HCT116 (cell line): ENCODE measurements around the gene SMYD3. TPM values are rescaled to one million over a fixed set of nuclear protein-coding genes. Genes with fewer than 3 reads are reported as not detected.

Experiments used
- ATAC-seq: fragments of 200-7000 bp; cut with Tn5 transposase; 2 replicates; pipeline ENCODE4 v1.9.1; 2020; ENCODE audit warnings: mild to moderate bottlenecking, moderate library complexity
- BruUV-seq: library from RNA; stranded (reverse); fragments of 400-500 nt; replicated peaks from 2 replicates; lab custom pipeline; 2021; lab: Mats Ljungman, UMichigan
- CTCF ChIA-PET: fragments of 300-600 bp; sonication (Branson Sonifier 250); formaldehyde crosslinking; loops from one replicate; lab custom pipeline; 2021; ENCODE audit warnings: antibody characterized with exemption; lab: Charles Lee
- POLR2A ChIA-PET: fragments of 300-600, 350-600 bp; sonication (Branson Sonifier 250); formaldehyde crosslinking; loops from one replicate; lab custom pipeline; 2021; ENCODE audit warnings: antibody characterized with exemption; lab: Charles Lee
- RAD21 ChIA-PET, 2 experiments: fragments of 300-600 bp; sonication (Branson Sonifier 250); formaldehyde crosslinking; loops; one replicate each; lab custom pipeline; 2023; ENCODE audit warnings: low total read pairs in 2 of 2; ENCODE audit not compliant: uncharacterized antibody in 2 of 2, unreplicated experiment in 2 of 2, low non-redundant PET in 1 of 2; lab: Charles Lee
- DNase-seq: peaks from one replicate; pipeline ENCODE4 v3.0.0-alpha.2; 2010; ENCODE audit warnings: low read depth, low spot score
- H2AFZ ChIP-seq: fragments of 200-600 bp; shearing (Covaris generic), sonication (generic); 2 replicates; pipeline ENCODE4 v1.6.1; 2017; ENCODE audit warnings: low read depth, mixed run types, mixed read lengths, antibody characterized with exemption, low read length; ENCODE audit not compliant: poor library complexity, severe bottlenecking
- H3K27ac ChIP-seq: 2 replicates; pipeline ENCODE4 v1.5.1; 2012; ENCODE audit warnings: low read depth, low read length
- H3K27me3 ChIP-seq: fragments of 200-600 bp; sonication (generic); 2 replicates; pipeline ENCODE4 v1.6.1; 2016; ENCODE audit warnings: mixed run types, low read length, mixed read lengths; ENCODE audit not compliant: insufficient read depth
- H3K36me3 ChIP-seq, 2 experiments: fragments of 200-500 bp in 1 of 2; fragments of 200-600 bp in 1 of 2; sonication (Bioruptor generic) in 1 of 2; sonication (generic) in 1 of 2; 2 replicates each; pipeline versions ENCODE4 v1.5.1 to v1.6.1; 2014 to 2016; ENCODE audit warnings: low read length in 2 of 2, inconsistent platforms in 1 of 2, mixed read lengths in 1 of 2, mixed run types in 1 of 2; ENCODE audit not compliant: insufficient read depth in 2 of 2, control insufficient read depth in 1 of 2
- H3K4me1 ChIP-seq, 2 experiments: fragments of 200-600 bp in 1 of 2; sonication (generic) in 1 of 2; 2 replicates each; pipeline versions ENCODE4 v1.5.1 to v1.6.1; 2012 to 2017; ENCODE audit warnings: low read length in 2 of 2, inconsistent platforms in 1 of 2, mild to moderate bottlenecking in 1 of 2, mixed read lengths in 1 of 2, mixed run types in 1 of 2, moderate library complexity in 1 of 2; ENCODE audit not compliant: insufficient read depth in 2 of 2, control insufficient read depth in 1 of 2
- H3K4me2 ChIP-seq: fragments of 200-600 bp; sonication (generic); 2 replicates; pipeline ENCODE4 v1.6.1; 2017; ENCODE audit warnings: mixed run types, low read length, mixed read lengths
- H3K4me3 ChIP-seq, 2 experiments: fragments of 200-600 bp in 1 of 2; sonication (generic) in 1 of 2; replicated peaks in 1 of 2; 2 replicates each; pipeline ENCODE4 v1.5.1; 2011 to 2016; ENCODE audit warnings: low read length in 2 of 2, control low read depth in 1 of 2, low read depth in 1 of 2, mild to moderate bottlenecking in 1 of 2, mixed read lengths in 1 of 2, mixed run types in 1 of 2
- H3K79me2 ChIP-seq: fragments of 200-600 bp; sonication (generic); 2 replicates; pipeline ENCODE4 v1.6.1; 2017; ENCODE audit warnings: mild to moderate bottlenecking, mixed run types, low read length, moderate library complexity, mixed read lengths; ENCODE audit not compliant: insufficient read depth
- H3K9ac ChIP-seq: fragments of 200-600 bp; sonication (generic); 2 replicates; pipeline ENCODE4 v1.6.1; 2016; ENCODE audit warnings: low read length, mixed read lengths
- H3K9me2 ChIP-seq: fragments of 200-600 bp; sonication (generic), shearing (Covaris generic); 2 replicates; pipeline ENCODE4 v1.6.1; 2017; ENCODE audit warnings: mixed run types, mild to moderate bottlenecking, moderate library complexity; ENCODE audit not compliant: insufficient read depth
- H3K9me3 ChIP-seq, 2 experiments: fragments of 200-500 bp in 1 of 2; fragments of 200-600 bp in 1 of 2; sonication (Bioruptor generic) in 1 of 2; sonication (generic) in 1 of 2; 2 replicates each; pipeline ENCODE4 v1.6.1; 2014 to 2017; ENCODE audit warnings: low read length in 2 of 2, mixed read lengths in 2 of 2, inconsistent platforms in 1 of 2, low read depth in 1 of 2, mild to moderate bottlenecking in 1 of 2, mixed run types in 1 of 2, moderate library complexity in 1 of 2; ENCODE audit not compliant: control insufficient read depth in 1 of 2, insufficient read depth in 1 of 2
- H4K20me1 ChIP-seq: fragments of 200-600 bp; sonication (generic), shearing (Covaris generic); 2 replicates; pipeline ENCODE4 v1.6.1; 2017; ENCODE audit warnings: mixed run types, mild to moderate bottlenecking, moderate library complexity; ENCODE audit not compliant: insufficient read depth
- CBX3 ChIP-seq: IDR thresholded peaks from 2 replicates; pipeline ENCODE4 v1.6.1; 2012; ENCODE audit warnings: low read depth
- CTCF ChIP-seq, 3 experiments: fragments of 200-600 bp in 1 of 3; sonication (generic) in 1 of 3; IDR thresholded peaks in 2 of 3; conservative IDR thresholded peaks in 1 of 3; 2 replicates each; pipeline ENCODE4 v1.5.1; 2012 to 2017; ENCODE audit warnings: low read depth in 2 of 3, low read length in 2 of 3, antibody characterized with exemption in 1 of 3, borderline replicate concordance in 1 of 3, control low read depth in 1 of 3, mild to moderate bottlenecking in 1 of 3, mixed read lengths in 1 of 3, mixed run types in 1 of 3, moderate library complexity in 1 of 3; ENCODE audit not compliant: insufficient read depth in 1 of 3
- EGR1 ChIP-seq: IDR thresholded peaks from 2 replicates; pipeline ENCODE4 v1.6.1; 2012; ENCODE audit warnings: low read depth
- EZH2phosphoT487 ChIP-seq: fragments of 200-600 bp; IDR thresholded peaks from 2 replicates; pipeline ENCODE4 v1.6.1; 2018; ENCODE audit warnings: antibody characterized with exemption, borderline replicate concordance
- FOSL1 ChIP-seq: IDR thresholded peaks from 2 replicates; pipeline ENCODE4 v1.6.1; 2012; ENCODE audit warnings: low read depth
- JUND ChIP-seq: IDR thresholded peaks from 2 replicates; pipeline ENCODE4 v1.6.1; 2012
- POLR2AphosphoS5 ChIP-seq: IDR thresholded peaks from 2 replicates; pipeline ENCODE4 v1.6.1; 2011; ENCODE audit warnings: mild to moderate bottlenecking, low read depth, low read length, moderate library complexity
- SIN3A ChIP-seq: IDR thresholded peaks from 2 replicates; pipeline ENCODE4 v1.6.1; 2012; ENCODE audit warnings: low read depth
- SP1 ChIP-seq: IDR thresholded peaks from 2 replicates; pipeline ENCODE4 v1.6.1; 2012; ENCODE audit warnings: low read depth
- SRF ChIP-seq: IDR thresholded peaks from 2 replicates; pipeline ENCODE4 v1.6.1; 2012; ENCODE audit warnings: low read depth
- TCF7L2 ChIP-seq: IDR thresholded peaks from 2 replicates; pipeline ENCODE4 v1.7.0; 2011; ENCODE audit warnings: borderline replicate concordance, inconsistent platforms; ENCODE audit not compliant: insufficient read depth, insufficient read length; ENCODE audit errors: extremely low read depth
- YY1 ChIP-seq: IDR thresholded peaks from 2 replicates; pipeline ENCODE4 v1.6.1; 2011; ENCODE audit warnings: low read length, low read depth, moderate library complexity, mild to moderate bottlenecking; ENCODE audit not compliant: insufficient replicate concordance; ENCODE audit errors: extremely low read depth
- ZBTB33 ChIP-seq: IDR thresholded peaks from 2 replicates; pipeline ENCODE4 v1.6.1; 2011; ENCODE audit warnings: mild to moderate bottlenecking, low read length, moderate library complexity; ENCODE audit not compliant: insufficient replicate concordance; ENCODE audit errors: extremely low read depth
- ZFX ChIP-seq: fragments of 450-650 bp; IDR thresholded peaks from 2 replicates; pipeline ENCODE4 v1.6.1; 2017
- ZNF274 ChIP-seq: fragments of 200-500 bp; sonication (Bioruptor generic); IDR thresholded peaks from 2 replicates; pipeline ENCODE4 v1.6.1; 2014; ENCODE audit warnings: mild to moderate bottlenecking, low read depth, low read length, inconsistent platforms
- intact Hi-C: fragments of 100-400 bp; cut with micrococcal nuclease; formaldehyde crosslinking; loops from 2 replicates; pipeline ENCODE4 v1.10.0; 2022
- total RNA-seq: library from RNA; stranded (reverse); gene quantifications from one replicate; pipeline ENCODE4 v1.2.1, GENCODE V29; 2021; ENCODE audit not compliant: unreplicated experiment
- TF ChIP-seq, protein P1 (sequence below): IDR thresholded peaks from 2 replicates; pipeline ENCODE4 v1.6.1; 2012
- TF ChIP-seq, protein P2 (sequence below): IDR thresholded peaks from 2 replicates; pipeline ENCODE4 v1.6.1; 2012; ENCODE audit warnings: low read depth
- TF ChIP-seq, protein P3 (sequence below): IDR thresholded peaks from 2 replicates; pipeline ENCODE4 v1.6.1; 2012

Gene SMYD3
- total RNA-seq, 1 experiment from 2014 or later, result 33.6 TPM

- no peak overlapping the region for H2AFZ ChIP-seq
- no peak overlapping the region for H3K4me3 ChIP-seq
- H3K27me3 ChIP-seq, result no peaks in the 10 kb centered on the region
- no peak for TF ChIP-seq CBX3
- TF ChIP-seq SRF, result no peak
- no peak for TF ChIP-seq YY1
- TF ChIP-seq, protein P1, sequence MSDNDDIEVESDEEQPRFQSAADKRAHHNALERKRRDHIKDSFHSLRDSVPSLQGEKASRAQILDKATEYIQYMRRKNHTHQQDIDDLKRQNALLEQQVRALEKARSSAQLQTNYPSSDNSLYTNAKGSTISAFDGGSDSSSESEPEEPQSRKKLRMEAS, result no peak
- no peak for TF ChIP-seq TCF7L2
- no peak for TF ChIP-seq EZH2phosphoT487
- TF ChIP-seq, protein P2, sequence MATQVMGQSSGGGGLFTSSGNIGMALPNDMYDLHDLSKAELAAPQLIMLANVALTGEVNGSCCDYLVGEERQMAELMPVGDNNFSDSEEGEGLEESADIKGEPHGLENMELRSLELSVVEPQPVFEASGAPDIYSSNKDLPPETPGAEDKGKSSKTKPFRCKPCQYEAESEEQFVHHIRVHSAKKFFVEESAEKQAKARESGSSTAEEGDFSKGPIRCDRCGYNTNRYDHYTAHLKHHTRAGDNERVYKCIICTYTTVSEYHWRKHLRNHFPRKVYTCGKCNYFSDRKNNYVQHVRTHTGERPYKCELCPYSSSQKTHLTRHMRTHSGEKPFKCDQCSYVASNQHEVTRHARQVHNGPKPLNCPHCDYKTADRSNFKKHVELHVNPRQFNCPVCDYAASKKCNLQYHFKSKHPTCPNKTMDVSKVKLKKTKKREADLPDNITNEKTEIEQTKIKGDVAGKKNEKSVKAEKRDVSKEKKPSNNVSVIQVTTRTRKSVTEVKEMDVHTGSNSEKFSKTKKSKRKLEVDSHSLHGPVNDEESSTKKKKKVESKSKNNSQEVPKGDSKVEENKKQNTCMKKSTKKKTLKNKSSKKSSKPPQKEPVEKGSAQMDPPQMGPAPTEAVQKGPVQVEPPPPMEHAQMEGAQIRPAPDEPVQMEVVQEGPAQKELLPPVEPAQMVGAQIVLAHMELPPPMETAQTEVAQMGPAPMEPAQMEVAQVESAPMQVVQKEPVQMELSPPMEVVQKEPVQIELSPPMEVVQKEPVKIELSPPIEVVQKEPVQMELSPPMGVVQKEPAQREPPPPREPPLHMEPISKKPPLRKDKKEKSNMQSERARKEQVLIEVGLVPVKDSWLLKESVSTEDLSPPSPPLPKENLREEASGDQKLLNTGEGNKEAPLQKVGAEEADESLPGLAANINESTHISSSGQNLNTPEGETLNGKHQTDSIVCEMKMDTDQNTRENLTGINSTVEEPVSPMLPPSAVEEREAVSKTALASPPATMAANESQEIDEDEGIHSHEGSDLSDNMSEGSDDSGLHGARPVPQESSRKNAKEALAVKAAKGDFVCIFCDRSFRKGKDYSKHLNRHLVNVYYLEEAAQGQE, result no peak
- no peak for TF ChIP-seq CTCF (IDR thresholded peaks at IDR 0.05 in 2 of 3, conservative IDR thresholded peaks at IDR 0.05 in 1 of 3; ENCODE audit: borderline replicate concordance in 1 of 3, insufficient read depth in 1 of 3, low read depth in 2 of 3, low read length in 2 of 3)
- TF ChIP-seq, protein P3, sequence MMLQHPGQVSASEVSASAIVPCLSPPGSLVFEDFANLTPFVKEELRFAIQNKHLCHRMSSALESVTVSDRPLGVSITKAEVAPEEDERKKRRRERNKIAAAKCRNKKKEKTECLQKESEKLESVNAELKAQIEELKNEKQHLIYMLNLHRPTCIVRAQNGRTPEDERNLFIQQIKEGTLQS, result no peak
- TF ChIP-seq ZNF274, result no peak
- TF ChIP-seq EGR1, result no peak
- TF ChIP-seq FOSL1, result no peak
- TF ChIP-seq JUND, result no peak
- no peak for TF ChIP-seq SIN3A
- no peak for TF ChIP-seq ZFX
- TF ChIP-seq SP1, result no peak
- no peak for TF ChIP-seq POLR2AphosphoS5
- TF ChIP-seq ZBTB33, result no peak
- ChIA-PET CTCF (no interaction called here), RAD21 (no interaction called here), POLR2A (no interaction called here)
- H4K20me1 ChIP-seq, result no peaks in the 10 kb centered on the region
- no peaks in the 10 kb centered on the region for H3K36me3 ChIP-seq
- BruUV-seq, result no TSS peak
- no peaks in the 10 kb centered on the region for H3K79me2 ChIP-seq
- no peaks in the 10 kb centered on the region for H3K9me3 ChIP-seq
- ATAC-seq (no peak), DNase-seq (no peak)
- H3K9ac ChIP-seq, result no peak overlapping the region
- H3K9me2 ChIP-seq, result no peaks in the 10 kb centered on the region
- peaks cover 0 to 6% of the 10 kb centered on the region in 2 experiments; a peak in 2 of 4 replicates for H3K4me1 ChIP-seq
- intact Hi-C loops, result no loop called here
- H3K4me2 ChIP-seq, result no peak overlapping the region
- H3K27ac ChIP-seq, result no peak overlapping the region
Measured at GRCh38 chr1:245710961-245711903, 795.8 kb downstream of the SMYD3 start.
